ENCODE measurements around the gene PCYT1A. TPM values are rescaled to one million over a fixed set of nuclear protein-coding genes. Genes with fewer than 3 reads are reported as not detected.
A peak's percentile ranks its signal among the peaks of the same experiment; 100 is the strongest.

PCYT1A gene
- total RNA-seq, 1 donor from 2014 or later = 54.6 TPM

DNA sequence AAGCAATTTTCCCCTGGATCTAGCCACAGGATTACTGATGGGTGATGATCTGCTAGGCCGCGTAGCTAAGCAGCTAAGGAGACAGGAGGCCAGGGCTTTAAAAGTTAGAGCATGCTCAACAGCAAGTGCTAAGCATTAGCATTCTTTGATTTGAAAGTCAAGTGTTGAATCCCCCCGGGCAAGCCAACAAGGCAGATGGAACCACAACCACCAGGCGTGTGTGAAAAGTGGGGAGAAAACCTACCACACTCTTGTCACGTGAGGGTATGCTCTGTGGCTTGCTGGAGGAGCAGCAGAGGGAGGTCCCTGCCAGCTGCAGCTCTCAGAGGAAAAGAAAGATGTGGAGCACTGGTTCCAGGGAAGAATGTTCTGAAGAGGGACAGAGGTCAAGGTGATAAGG is 50.3 kb downstream of the PCYT1A start:
- H3K36me3 Mint-ChIP-seq (ENCODE audit: low read depth) = peaks cover 52% of the 10 kb centered on the region
- no peak overlapping the region for H3K4me3 Mint-ChIP-seq
- ATAC-seq (ENCODE audit: low read depth) (no peak), DNase-seq (no peak)
- ChIA-PET POLR2A (no interaction called here), CTCF (no interaction called here)
- no peaks in the 10 kb centered on the region for H3K27me3 Mint-ChIP-seq
- peaks cover 8% of the 10 kb centered on the region for H3K4me1 Mint-ChIP-seq
- peak overlapping the region; percentile 3 for H3K27ac Mint-ChIP-seq
- TF ChIP-seq, protein P1, sequence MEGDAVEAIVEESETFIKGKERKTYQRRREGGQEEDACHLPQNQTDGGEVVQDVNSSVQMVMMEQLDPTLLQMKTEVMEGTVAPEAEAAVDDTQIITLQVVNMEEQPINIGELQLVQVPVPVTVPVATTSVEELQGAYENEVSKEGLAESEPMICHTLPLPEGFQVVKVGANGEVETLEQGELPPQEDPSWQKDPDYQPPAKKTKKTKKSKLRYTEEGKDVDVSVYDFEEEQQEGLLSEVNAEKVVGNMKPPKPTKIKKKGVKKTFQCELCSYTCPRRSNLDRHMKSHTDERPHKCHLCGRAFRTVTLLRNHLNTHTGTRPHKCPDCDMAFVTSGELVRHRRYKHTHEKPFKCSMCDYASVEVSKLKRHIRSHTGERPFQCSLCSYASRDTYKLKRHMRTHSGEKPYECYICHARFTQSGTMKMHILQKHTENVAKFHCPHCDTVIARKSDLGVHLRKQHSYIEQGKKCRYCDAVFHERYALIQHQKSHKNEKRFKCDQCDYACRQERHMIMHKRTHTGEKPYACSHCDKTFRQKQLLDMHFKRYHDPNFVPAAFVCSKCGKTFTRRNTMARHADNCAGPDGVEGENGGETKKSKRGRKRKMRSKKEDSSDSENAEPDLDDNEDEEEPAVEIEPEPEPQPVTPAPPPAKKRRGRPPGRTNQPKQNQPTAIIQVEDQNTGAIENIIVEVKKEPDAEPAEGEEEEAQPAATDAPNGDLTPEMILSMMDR (IDR thresholded peaks at IDR 0.05) = no peak
- intact Hi-C loops (cut with micrococcal nuclease) = no loop called here
- no peaks in the 10 kb centered on the region for H3K9me3 Mint-ChIP-seq

DNA sequence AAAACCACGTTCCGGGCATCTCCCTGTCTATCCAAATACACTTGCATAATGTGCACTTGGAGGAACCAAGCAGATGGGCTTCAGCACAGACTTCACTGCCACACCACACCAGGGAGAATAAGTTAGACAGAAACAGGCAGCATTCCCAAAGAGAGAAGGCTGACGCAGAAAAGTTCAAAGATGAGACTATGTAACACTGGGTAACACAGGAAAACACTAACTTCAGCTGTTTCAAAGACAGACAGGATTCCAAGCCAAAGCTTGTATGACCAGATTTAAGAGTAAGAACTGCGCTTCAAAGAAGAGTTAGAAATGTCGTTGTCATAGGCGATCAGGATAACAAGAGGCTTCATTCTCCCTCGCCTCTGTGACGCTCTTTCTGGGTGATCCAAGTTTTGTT is 51.3 kb downstream of the PCYT1A start:
- POLR2A ChIA-PET = no interaction called here
- H3K27ac Mint-ChIP-seq = no peak overlapping the region
- H3K36me3 Mint-ChIP-seq (ENCODE audit: low read depth) = peaks cover 42% of the 10 kb centered on the region
- H3K9me3 Mint-ChIP-seq = no peaks in the 10 kb centered on the region
- H3K4me3 Mint-ChIP-seq = no peak overlapping the region
- TF ChIP-seq, protein P1 (IDR thresholded peaks at IDR 0.05) = no peak
- DNase-seq (no peak), ATAC-seq (ENCODE audit: low read depth) (no peak)
- CTCF ChIA-PET = interaction anchor here (0.7 kb wide), 1 partner anchor 372 kb away, joined by 3 read pairs; no protein-coding TSS in a partner anchor
- intact Hi-C loops (cut with micrococcal nuclease) = no loop called here
- no peaks in the 10 kb centered on the region for H3K27me3 Mint-ChIP-seq
- H3K4me1 Mint-ChIP-seq = peaks cover 14% of the 10 kb centered on the region

DNA sequence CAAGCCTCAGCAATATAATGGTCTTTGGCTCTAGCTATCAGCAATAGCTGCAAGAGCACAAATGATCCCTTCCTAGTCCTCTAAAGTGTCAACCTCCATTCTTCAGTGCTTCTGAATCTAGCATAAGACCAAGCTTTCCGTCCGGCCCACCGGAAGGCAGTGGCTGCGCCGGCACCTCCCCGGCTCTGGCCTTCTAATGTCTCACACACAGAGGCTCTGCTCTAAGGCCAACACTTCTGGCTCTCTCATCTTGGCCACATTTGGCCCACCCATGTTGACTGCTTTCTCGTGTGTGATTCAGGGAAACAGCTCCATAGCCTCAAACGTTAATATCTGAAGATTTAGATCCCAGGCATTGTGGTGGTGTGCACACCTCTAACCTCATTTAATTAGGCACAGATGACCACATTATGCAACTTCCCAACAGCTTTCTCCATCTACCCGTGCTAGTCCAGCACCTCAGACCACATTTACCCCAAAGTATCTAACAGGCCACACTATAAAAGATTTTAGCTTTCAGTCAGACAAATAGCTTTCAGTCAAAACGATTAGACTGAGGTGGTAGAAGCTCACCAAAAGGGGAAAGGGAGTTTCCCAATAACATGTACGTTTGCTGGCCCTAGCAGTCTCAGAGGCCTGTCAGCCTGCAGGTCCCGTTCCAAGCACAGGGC is 51.9 kb downstream of the PCYT1A start:
- ATAC-seq (ENCODE audit: low read depth) = no peak

DNA sequence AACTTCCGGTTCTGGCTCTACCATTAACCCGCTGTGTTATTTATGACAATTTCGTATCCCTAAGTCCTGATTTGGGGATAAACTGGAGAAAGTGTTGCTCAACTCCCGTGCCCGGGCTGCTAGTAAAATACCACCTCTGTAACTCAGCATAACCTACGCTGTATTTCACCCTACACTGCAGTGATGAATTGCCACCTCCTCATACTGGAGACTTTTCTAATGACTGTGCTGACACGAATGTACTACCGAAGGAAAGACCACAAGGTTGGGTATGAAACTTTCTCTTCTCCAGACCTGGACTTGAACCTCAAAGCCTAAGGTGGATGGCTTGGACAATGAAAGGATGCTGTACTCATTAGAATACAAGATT is 54.7 kb downstream of the PCYT1A start:
- Mint-ChIP-seq H3K36me3 (ENCODE audit: low read depth) (peaks cover 15% of the 10 kb centered on the region), H3K9me3 (no peaks in the 10 kb centered on the region), H3K27ac (no peak overlapping the region), H3K4me3 (no peak overlapping the region), H3K4me1 (peaks cover 14% of the 10 kb centered on the region), H3K27me3 (no peaks in the 10 kb centered on the region)
- no peak for DNase-seq
- TF ChIP-seq, protein P1 (IDR thresholded peaks at IDR 0.05) = no peak
- POLR2A ChIA-PET = no interaction called here
- ATAC-seq (ENCODE audit: low read depth) = no peak
- intact Hi-C loops (cut with micrococcal nuclease) = no loop called here
- CTCF ChIA-PET = no interaction called here

More for the DNA sequence above, 51.9 kb downstream of the PCYT1A start:
- peaks cover 14% of the 10 kb centered on the region for H3K4me1 Mint-ChIP-seq
- CTCF ChIA-PET = interaction anchor here (0.7 kb wide), 1 partner anchor 373 kb away, joined by 3 read pairs; no protein-coding TSS in a partner anchor
- no peak overlapping the region for H3K4me3 Mint-ChIP-seq
- H3K36me3 Mint-ChIP-seq (ENCODE audit: low read depth) = peaks cover 39% of the 10 kb centered on the region
- no peak for DNase-seq
- H3K9me3 Mint-ChIP-seq = no peaks in the 10 kb centered on the region
- POLR2A ChIA-PET = interaction anchor here (0.5 kb wide), 1 partner anchor 163 kb away, joined by 16 read pairs; no protein-coding TSS in a partner anchor
- H3K27ac Mint-ChIP-seq = peak overlapping the region; percentile 13
- no peaks in the 10 kb centered on the region for H3K27me3 Mint-ChIP-seq
- intact Hi-C loops (cut with micrococcal nuclease) = no loop called here
- TF ChIP-seq, protein P1 (IDR thresholded peaks at IDR 0.05) = no peak

DNA sequence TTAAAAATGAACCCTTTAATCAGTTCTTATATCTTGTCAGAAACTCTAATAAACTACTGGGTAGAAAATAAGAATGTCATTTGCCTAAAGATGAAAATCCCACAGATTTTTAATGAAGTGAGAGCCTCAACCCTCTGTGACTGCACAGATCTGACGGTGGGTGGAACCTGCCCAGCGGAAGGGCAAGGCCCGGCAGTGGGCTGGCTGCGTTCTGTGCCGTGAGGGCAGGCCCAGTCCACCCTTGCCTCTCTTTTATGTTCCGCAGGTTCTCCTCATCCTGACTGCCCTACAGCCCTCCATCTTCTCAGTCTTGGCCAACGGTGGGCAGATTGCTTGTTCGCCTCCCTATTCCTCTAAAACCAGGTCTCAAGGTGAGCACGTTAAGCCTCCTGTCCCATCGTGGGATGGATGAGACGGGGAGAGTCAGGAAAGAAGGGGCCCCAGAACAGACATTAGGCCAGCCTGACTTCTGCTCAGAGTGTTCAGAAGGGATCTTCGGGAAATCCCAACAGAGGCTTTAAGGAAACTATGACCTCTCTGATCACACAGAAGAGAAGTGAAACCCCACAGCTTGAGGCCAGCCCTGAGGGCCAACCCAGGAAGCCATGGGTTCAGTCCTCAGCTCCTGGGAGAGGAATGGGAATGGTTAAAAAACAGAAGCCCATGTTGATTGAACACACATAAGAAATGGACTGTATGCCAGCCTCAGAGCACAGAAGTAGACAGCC is 55.2 kb downstream of the PCYT1A start:
- Mint-ChIP-seq H3K4me1 (peaks cover 14% of the 10 kb centered on the region), H3K9me3 (no peaks in the 10 kb centered on the region), H3K4me3 (no peak overlapping the region), H3K36me3 (ENCODE audit: low read depth) (peaks cover 9% of the 10 kb centered on the region), H3K27ac (no peak overlapping the region), H3K27me3 (no peaks in the 10 kb centered on the region)
- peak; percentile 40 for ATAC-seq (ENCODE audit: low read depth)
- ChIA-PET POLR2A (interaction anchor here (0.5 kb wide), 1 partner anchor 202 kb away, joined by 6 read pairs; no protein-coding TSS in a partner anchor), CTCF (no interaction called here)
- intact Hi-C loops (cut with micrococcal nuclease) = no loop called here
- TF ChIP-seq, protein P1 (IDR thresholded peaks at IDR 0.05) = no peak
- DNase-seq = no peak

Measured in activated B cell treated with CpG ODN at 0.5 μM for 24 hours (primary cell).